OCI-LY7 (cell line): ENCODE data around the gene IPO4. TPM values are rescaled to one million over a fixed set of nuclear protein-coding genes. Genes with fewer than 3 reads are reported as not detected.

Experiments used
- BruUV-seq: library from RNA; stranded (reverse); fragments of 400-500 nt; replicated peaks from 2 replicates; lab custom pipeline; 2021; lab: Mats Ljungman, UMichigan
- CTCF ChIA-PET: fragments of 300-600 bp; sonication (Branson Sonifier 250); formaldehyde crosslinking; loops from one replicate; lab custom pipeline; 2022; ENCODE audit warnings: antibody characterized with exemption; ENCODE audit not compliant: unreplicated experiment; lab: Charles Lee
- POLR2A ChIA-PET: fragments of 300-600 bp; sonication (Branson Sonifier 250); formaldehyde crosslinking; loops from one replicate; lab custom pipeline; 2022; ENCODE audit warnings: antibody characterized with exemption; lab: Charles Lee
- DNase-seq: peaks from one replicate; pipeline ENCODE4 v3.0.0-alpha.2; 2015; ENCODE audit warnings: low spot score
- H2AFZ ChIP-seq: fragments of 200-600 bp; sonication (generic), shearing (Covaris generic); 2 replicates; pipeline ENCODE4 v1.6.1; 2014; ENCODE audit warnings: mild to moderate bottlenecking, antibody characterized with exemption, low read length, moderate library complexity
- H3K27ac ChIP-seq: fragments of 200-600 bp; sonication (generic); 2 replicates; pipeline ENCODE4 v1.5.1; 2014; ENCODE audit warnings: mixed run types, low read depth, mild to moderate bottlenecking, moderate library complexity, low read length, inconsistent platforms; ENCODE audit not compliant: poor library complexity, severe bottlenecking
- H3K36me3 ChIP-seq: fragments of 200-600 bp; sonication (generic); 2 replicates; pipeline ENCODE4 v1.6.1; 2014; ENCODE audit warnings: mild to moderate bottlenecking, antibody characterized with exemption, low read length, moderate library complexity, mixed read lengths; ENCODE audit not compliant: insufficient read depth
- H3K4me1 ChIP-seq: fragments of 200-600 bp; sonication (generic); 2 replicates; pipeline ENCODE4 v1.5.1; 2014; ENCODE audit warnings: mild to moderate bottlenecking, low read length; ENCODE audit not compliant: insufficient read depth, poor library complexity, severe bottlenecking
- H3K4me2 ChIP-seq: fragments of 200-600 bp; sonication (generic); 2 replicates; pipeline ENCODE4 v1.6.1; 2014; ENCODE audit warnings: mild to moderate bottlenecking, low read length
- H3K4me3 ChIP-seq: fragments of 200-600 bp; sonication (generic); 2 replicates; pipeline ENCODE4 v1.5.1; 2014; ENCODE audit warnings: mild to moderate bottlenecking, low read depth, low read length; ENCODE audit not compliant: poor library complexity, severe bottlenecking
- H3K79me2 ChIP-seq: fragments of 200-600 bp; sonication (generic); 2 replicates; pipeline ENCODE4 v1.6.1; 2016; ENCODE audit warnings: low read depth, mild to moderate bottlenecking, low read length, moderate library complexity, mixed read lengths; ENCODE audit not compliant: insufficient read depth
- H3K9me2 ChIP-seq: fragments of 200-600 bp; sonication (generic); 2 replicates; pipeline ENCODE4 v1.6.1; 2016; ENCODE audit warnings: mild to moderate bottlenecking, low read length, mixed read lengths; ENCODE audit not compliant: insufficient read depth
- H3K9me3 ChIP-seq: fragments of 200-600 bp; sonication (generic); 2 replicates; pipeline ENCODE4 v1.6.1; 2014; ENCODE audit warnings: mild to moderate bottlenecking, mixed run types, low read length, mixed read lengths
- H4K20me1 ChIP-seq: fragments of 200-600 bp; sonication (generic); 2 replicates; pipeline ENCODE4 v1.6.1; 2014; ENCODE audit warnings: mild to moderate bottlenecking, antibody characterized with exemption, low read length, moderate library complexity, mixed read lengths; ENCODE audit not compliant: insufficient read depth
- CTCF ChIP-seq: fragments of 200-600 bp; sonication (generic); conservative IDR thresholded peaks from 2 replicates; pipeline ENCODE4 v1.5.1; 2014; ENCODE audit warnings: mild to moderate bottlenecking, antibody characterized with exemption, low read length, moderate library complexity, mixed read lengths
- EZH2phosphoT487 ChIP-seq: fragments of 200-600 bp; sonication (generic); IDR thresholded peaks from 2 replicates; pipeline ENCODE4 v1.6.1; 2018; ENCODE audit warnings: low read depth, borderline replicate concordance, mild to moderate bottlenecking, mixed run types, antibody characterized with exemption, low read length, moderate library complexity, mixed read lengths
- intact Hi-C: fragments of 100-400 bp; cut with micrococcal nuclease; formaldehyde crosslinking; loops from one replicate; pipeline ENCODE4 v1.10.0; 2022; ENCODE audit not compliant: unreplicated experiment
- total RNA-seq, 2 experiments: library from RNA; depleted of rRNA in 1 of 2; stranded (reverse); fragments of >200 nt in 1 of 2; shearing (Covaris generic) in 1 of 2; gene quantifications; 2 replicates each; pipeline ENCODE4 v1.2.3, GENCODE V29; 2014 to 2022

Gene IPO4
- total RNA-seq, 2 experiments from 2014 or later: 53.1 to 59.2 TPM

GRCh38 chr14:24235804-24236688, 47.4 kb upstream of the IPO4 start:
- H3K9me3 ChIP-seq: no peaks in the 10 kb centered on the region
- no peak overlapping the region for H3K4me3 ChIP-seq
- intact Hi-C loops: no loop called here
- no peaks in the 10 kb centered on the region for H3K9me2 ChIP-seq
- ChIA-PET CTCF (interaction anchor here (1.0 kb wide), 1 partner anchor 70 kb away, joined by 3 read pairs; no protein-coding TSS in a partner anchor), POLR2A (interaction anchor here (0.7 to 1.2 kb wide), 2 partner anchors 9 to 61 kb away, joined by 3 to 4 read pairs; no protein-coding TSS in a partner anchor)
- DNase-seq: no peak
- peaks cover 72% of the 10 kb centered on the region for H3K36me3 ChIP-seq
- no peak overlapping the region for H2AFZ ChIP-seq
- H3K4me1 ChIP-seq: peaks cover 34% of the 10 kb centered on the region
- H3K27ac ChIP-seq: no peak overlapping the region
- no peak overlapping the region for H3K4me2 ChIP-seq
- peaks cover 32% of the 10 kb centered on the region for H3K79me2 ChIP-seq
- H4K20me1 ChIP-seq: no peaks in the 10 kb centered on the region
- no TSS peak for BruUV-seq
- TF ChIP-seq EZH2phosphoT487: no peak
- TF ChIP-seq CTCF: no peak

- H4K20me1 ChIP-seq: no peaks in the 10 kb centered on the region
- H2AFZ ChIP-seq: no peak overlapping the region
- no peaks in the 10 kb centered on the region for H3K9me2 ChIP-seq
- TF ChIP-seq CTCF (no peak; the same call in 1 of the 2 replicates), EZH2phosphoT487 (no peak)
- no peak overlapping the region for H3K27ac ChIP-seq
- peaks cover 30% of the 10 kb centered on the region for H3K4me1 ChIP-seq
- H3K4me2 ChIP-seq: peak overlapping the region; percentile 87
- ChIA-PET CTCF (no interaction called here), POLR2A (interaction anchor here (0.6 to 1.2 kb wide), 4 partner anchors 7 to 40 kb away, joined by 3 to 4 read pairs (median 4); partner anchors contain the start of gene CHMP4A)
- H3K79me2 ChIP-seq: peaks cover 36% of the 10 kb centered on the region
- intact Hi-C loops: no loop called here
- H3K4me3 ChIP-seq: peak overlapping the region; percentile 84
- BruUV-seq: no TSS peak
- no peaks in the 10 kb centered on the region for H3K9me3 ChIP-seq
- DNase-seq: no peak
- peaks cover 55% of the 10 kb centered on the region for H3K36me3 ChIP-seq
Measured at GRCh38 chr14:24234095-24235005, 45.7 kb upstream of the IPO4 start.
